Heart left ventricle (tissue), 16 donors: ENCODE results near the gene DUSP5. TPM values are rescaled to one million over a fixed set of nuclear protein-coding genes. Genes with fewer than 3 reads are reported as not detected.

Source experiments
- ATAC-seq, 4 donors: fragments of 200-7000 bp; cut with Tn5 transposase; one replicate each; pipeline ENCODE4 v1.9.1; 2020 to 2022; ENCODE audit warnings: moderate library complexity in 4 of 4, mild to moderate bottlenecking in 3 of 4, moderate number of reproducible peaks in 1 of 4
- DNase-seq, 5 donors: peaks; one replicate each; pipeline ENCODE4 v3.0.0-alpha.2; 2020
- H3K27ac ChIP-seq, 12 donors: fragments of 200-600 bp; sonication (generic) in 4 of 12; one replicate each; pipeline versions ENCODE4 v1.5.0 to v1.8.0; 2016 to 2022; ENCODE audit warnings: mild to moderate bottlenecking in 2 of 12
- H3K27me3 ChIP-seq, 9 donors: fragments of 200-600 bp; sonication (generic) in 2 of 9; one replicate each; pipeline versions ENCODE4 v1.5.1 to v1.8.0; 2016 to 2022; ENCODE audit warnings: mild to moderate bottlenecking in 3 of 9
- H3K36me3 ChIP-seq, 9 donors: fragments of 200-600 bp; sonication (generic) in 2 of 9; one replicate each; pipeline versions ENCODE4 v1.5.0 to v1.8.0; 2018 to 2022; ENCODE audit warnings: mild to moderate bottlenecking in 2 of 9
- H3K4me1 ChIP-seq, 12 donors: fragments of 200-600 bp; sonication (generic) in 4 of 12; one replicate each; pipeline versions ENCODE4 v1.5.0 to v1.8.0; 2016 to 2022; ENCODE audit warnings: mild to moderate bottlenecking in 3 of 12
- H3K4me3 ChIP-seq, 12 donors: fragments of 200-600 bp; sonication (generic) in 4 of 12; one replicate each; pipeline versions ENCODE4 v1.5.0 to v1.8.0; 2017 to 2022; ENCODE audit warnings: mild to moderate bottlenecking in 9 of 12, moderate library complexity in 4 of 12
- H3K9me3 ChIP-seq, 12 donors: fragments of 200-600 bp; sonication (generic) in 4 of 12; one replicate each; pipeline versions ENCODE4 v1.5.0 to v1.8.0; 2016 to 2022; ENCODE audit warnings: mild to moderate bottlenecking in 1 of 12
- POLR2A ChIP-seq, 2 donors: fragments of 450-650 bp; IDR thresholded peaks; one replicate each; pipeline ENCODE4 v1.6.1; 2017; ENCODE audit warnings: antibody characterized with exemption in 2 of 2, mild to moderate bottlenecking in 2 of 2, moderate library complexity in 2 of 2
- WGBS, 4 donors: extraction: QIAGEN DNeasy Blood & Tissue Kit in 2 of 4; methylation state at CpG; one replicate each; pipeline versions ENCODE4 v1.1.5 to v1.1.7; 2013 to 2018; 5-methylcytosine and 5-hydroxymethylcytosine counted together
- intact Hi-C, 10 donors: fragments of 100-400 bp; cut with DNase I; formaldehyde crosslinking; loops; one replicate each; pipeline versions ENCODE4 v1.11.1 to v1.14.2; 2022
- polyA plus RNA-seq, 2 donors: library from polyadenylated mRNA; stranded (reverse); fragments of 200-250 nt; gene quantifications; one replicate each; pipeline ENCODE4 v1.2.3, GENCODE V29; 2013
- total RNA-seq, 9 donors: library from RNA; depleted of rRNA in 2 of 9; stranded (reverse); fragments of >200 nt in 2 of 9; fragmentation: NEBNext Ultra II Directional in 3 of 9; extraction: Animal tissue kit (Norgen Biotek cat#: 25700) in 3 of 9; gene quantifications; one replicate each; pipeline versions ENCODE4 v1.1.0 to v1.2.4, GENCODE V29; 2016 to 2023
- TF ChIP-seq, protein P1 (sequence below), 12 donors: fragments of 200-600 bp; sonication (generic) in 4 of 12; IDR thresholded peaks; one replicate each; pipeline versions ENCODE4 v1.5.0 to v1.8.0; 2018 to 2022; ENCODE audit warnings: antibody characterized with exemption in 12 of 12, mild to moderate bottlenecking in 5 of 12
- donor health status: ischemic (EF 13 %, LVEDD 7.1; RV severe dilation, severe dysfunction).
- donor health status: healthy with polysubstance abuse.
- donor health status: DM: no; HTN: yes; CAD: no.
- donor health status: DM: no; HTN: no; CAD: no.
- donor health status: ischemic (EF 25% LVEDD 6.9; RV normal size, moderate dysfunction).
- donor health status: ischemic (EF 25% LVEDD 5.7; RV mildly dilated, moderate dysfunction).
- donor health status: healthy.
- donor health status: DM: yes; HTN: yes; CAD: no.
- donor health status: ischemic (EF 35%, LVEDD 5.7; RV mildly dilated, moderate dysfunction).
- donor health status: nonischemic (EF 11% LVEDD 7.7; RV severe dilation, severe dysfunction).
- donor health status: DM: yes; HTN: yes; CAD: no.
- donor health status: PGD.
- donor health status: ischemic (EF 29% LVEDD 5.4; RV normal size, mild dysfunction).
- donor health status: nonischemic (EF 23%, LVEDD 6.1; RV moderate dilation, normal function).

DUSP5 gene
- total and polyA plus RNA-seq, 11 donors, result 3.5 to 42.7 (median 16.1) TPM

DNA sequence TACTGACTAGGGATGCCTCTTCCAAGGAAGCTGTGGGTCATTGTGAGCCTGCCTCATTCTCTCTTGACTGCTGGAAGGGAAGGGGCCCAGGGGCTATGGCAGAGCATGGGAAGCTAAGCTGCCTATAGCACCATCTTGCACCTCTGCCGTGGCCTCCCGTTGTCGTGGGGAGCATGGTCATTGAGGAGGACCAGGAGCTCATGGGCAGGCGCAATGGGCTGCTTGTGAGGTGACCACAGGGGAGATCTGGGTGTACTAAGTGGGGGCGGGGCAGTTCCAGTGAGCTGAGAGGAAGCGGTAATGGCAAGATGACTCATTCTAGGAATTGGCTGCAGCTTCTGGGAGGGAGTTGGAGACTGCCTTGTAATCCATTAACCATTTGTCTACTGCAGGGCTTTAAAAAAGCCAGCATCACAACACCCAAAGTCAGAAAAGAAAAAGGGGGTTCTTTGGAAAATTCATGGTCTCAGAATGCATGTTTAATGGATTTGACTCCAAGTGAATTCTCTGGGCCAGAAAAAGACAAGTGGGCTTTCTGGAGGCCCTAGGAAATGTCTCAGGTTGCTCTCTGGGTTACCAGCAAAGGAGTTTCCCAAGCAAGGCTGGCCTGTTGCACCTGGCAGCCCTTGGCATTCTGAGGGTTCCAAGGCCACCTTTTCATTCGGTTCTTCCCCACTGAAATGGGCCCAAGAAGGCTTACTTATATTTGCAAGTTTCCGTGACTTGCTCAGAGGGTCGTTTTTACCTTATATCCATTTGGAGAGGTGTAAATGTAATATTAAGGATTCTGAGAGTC, 3.6 kb downstream of the DUSP5 start:
- Histone ChIP-seq H3K27ac (peak overlapping the region; percentile 70 to 98 (median 94)), H3K27me3 (no peaks in the 10 kb centered on the region), H3K4me3 (peak overlapping the region in 9 of 12 donors; percentile 28 to 97 (median 83)), H3K4me1 (peaks cover 25 to 88% (median 66%) of the 10 kb centered on the region in 12 donors), H3K9me3 (no peaks in the 10 kb centered on the region), H3K36me3 (peaks cover 0 to 19% (median 3%) of the 10 kb centered on the region in 9 donors)
- 18 to 25% (median 22%) methylated on average over 9 of the region's 9 CpGs for WGBS, 4 donors
- intact Hi-C loops, result loop anchor here in 4 of 10 donors (5.0 to 10.0 kb wide), 6 partner anchors 44 to 373 kb away; partner anchors contain the start of gene PDCD4 (in 1 of the 4)
- DNase-seq (peak; percentile 90 to 97 (median 93)), ATAC-seq (peak; percentile 63 to 70 (median 64))
- TF ChIP-seq POLR2A (IDR thresholded peaks at IDR 0.05), result peak in 1 of 2 donors; percentile 54
- TF ChIP-seq, protein P1, sequence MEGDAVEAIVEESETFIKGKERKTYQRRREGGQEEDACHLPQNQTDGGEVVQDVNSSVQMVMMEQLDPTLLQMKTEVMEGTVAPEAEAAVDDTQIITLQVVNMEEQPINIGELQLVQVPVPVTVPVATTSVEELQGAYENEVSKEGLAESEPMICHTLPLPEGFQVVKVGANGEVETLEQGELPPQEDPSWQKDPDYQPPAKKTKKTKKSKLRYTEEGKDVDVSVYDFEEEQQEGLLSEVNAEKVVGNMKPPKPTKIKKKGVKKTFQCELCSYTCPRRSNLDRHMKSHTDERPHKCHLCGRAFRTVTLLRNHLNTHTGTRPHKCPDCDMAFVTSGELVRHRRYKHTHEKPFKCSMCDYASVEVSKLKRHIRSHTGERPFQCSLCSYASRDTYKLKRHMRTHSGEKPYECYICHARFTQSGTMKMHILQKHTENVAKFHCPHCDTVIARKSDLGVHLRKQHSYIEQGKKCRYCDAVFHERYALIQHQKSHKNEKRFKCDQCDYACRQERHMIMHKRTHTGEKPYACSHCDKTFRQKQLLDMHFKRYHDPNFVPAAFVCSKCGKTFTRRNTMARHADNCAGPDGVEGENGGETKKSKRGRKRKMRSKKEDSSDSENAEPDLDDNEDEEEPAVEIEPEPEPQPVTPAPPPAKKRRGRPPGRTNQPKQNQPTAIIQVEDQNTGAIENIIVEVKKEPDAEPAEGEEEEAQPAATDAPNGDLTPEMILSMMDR (IDR thresholded peaks at IDR 0.05), result no peak

DNA sequence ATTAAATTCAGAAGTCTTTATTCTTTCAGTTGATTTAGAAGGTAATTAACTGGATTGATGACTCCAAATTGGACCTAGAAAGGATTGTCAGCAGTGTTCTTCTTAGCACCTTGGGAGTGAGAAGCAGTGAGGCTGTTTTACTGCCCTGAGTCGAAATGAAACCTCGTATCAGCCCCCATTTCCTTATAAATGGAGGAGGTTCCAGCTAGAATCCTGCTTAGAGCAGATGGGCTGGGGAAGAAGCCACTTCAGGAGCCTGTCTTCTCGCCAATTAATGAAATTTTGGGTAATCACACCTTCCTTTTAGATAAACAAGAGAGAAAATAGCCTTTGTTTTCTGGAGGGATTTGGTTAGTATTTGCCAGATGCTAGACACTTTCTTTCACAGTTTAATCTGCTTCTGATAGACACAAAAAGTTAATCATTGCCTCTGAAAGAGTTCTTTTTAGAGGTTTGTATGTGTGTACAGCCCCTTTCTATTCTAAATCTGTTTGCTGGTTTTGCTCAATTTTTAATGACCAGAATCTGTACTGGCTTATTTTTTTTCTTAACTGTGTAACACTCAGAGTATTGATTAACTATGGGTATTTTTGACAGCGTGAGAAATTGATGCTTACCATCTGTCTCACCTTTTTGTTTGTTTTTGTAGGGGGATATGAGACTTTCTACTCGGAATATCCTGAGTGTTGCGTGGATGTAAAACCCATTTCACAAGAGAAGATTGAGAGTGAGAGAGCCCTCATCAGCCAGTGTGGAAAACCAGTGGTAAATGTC, 4.6 kb downstream of the DUSP5 start:
- ATAC-seq (no peak), DNase-seq (no peak)
- intact Hi-C loops, result loop anchor here in 4 of 10 donors (5.0 to 10.0 kb wide), 6 partner anchors 45 to 373 kb away; partner anchors contain the start of gene PDCD4 (in 1 of the 4)
- TF ChIP-seq, protein P1 (IDR thresholded peaks at IDR 0.05), result no peak
- TF ChIP-seq POLR2A (IDR thresholded peaks at IDR 0.05), result no peak
- no peaks in the 10 kb centered on the region for H3K27me3 ChIP-seq
- no peaks in the 10 kb centered on the region for H3K9me3 ChIP-seq
- H3K27ac ChIP-seq, result peak overlapping the region in 11 of 12 donors; percentile 72 to 98 (median 95)
- 33 to 44% (median 40%) methylated on average over 6 of the region's 6 CpGs for WGBS, 4 donors
- H3K36me3 ChIP-seq, result peaks cover 0 to 28% (median 8%) of the 10 kb centered on the region in 9 donors
- H3K4me1 ChIP-seq, result peaks cover 25 to 89% (median 69%) of the 10 kb centered on the region in 12 donors
- peak overlapping the region in 3 of 12 donors; percentile 94 to 97 (median 95) for H3K4me3 ChIP-seq

DNA sequence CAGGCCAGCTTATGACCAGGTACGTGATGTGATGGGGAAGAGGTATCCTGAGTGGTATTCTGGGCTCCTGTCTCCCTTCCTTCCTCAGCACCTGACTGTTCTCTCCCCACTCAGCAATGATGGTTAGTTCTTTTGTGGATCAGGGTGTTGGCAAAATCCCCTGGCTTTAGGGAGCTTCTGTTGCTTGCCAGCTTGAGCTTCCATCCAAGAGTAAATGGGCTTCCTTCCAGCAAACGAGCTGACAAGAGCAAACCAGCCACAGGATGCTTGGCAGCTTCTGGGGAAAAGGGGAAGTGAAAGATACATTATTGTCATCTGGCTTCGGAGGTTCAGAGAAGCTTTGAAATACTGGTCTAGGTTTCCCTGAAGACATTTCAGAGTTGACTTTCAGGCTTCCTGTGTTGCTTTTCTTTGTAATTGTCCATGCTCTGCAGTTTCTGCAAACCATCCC, 5.2 kb downstream of the DUSP5 start:
- no peaks in the 10 kb centered on the region for H3K27me3 ChIP-seq
- peak overlapping the region; percentile 5 to 98 (median 94) for H3K27ac ChIP-seq
- no peak for TF ChIP-seq POLR2A (IDR thresholded peaks at IDR 0.05)
- TF ChIP-seq, protein P1 (IDR thresholded peaks at IDR 0.05), result no peak
- peaks cover 25 to 95% (median 75%) of the 10 kb centered on the region in 12 donors for H3K4me1 ChIP-seq
- WGBS, 4 donors, result 5 to 11% (median 9%) methylated on average over 3 of the region's 3 CpGs
- H3K9me3 ChIP-seq, result no peaks in the 10 kb centered on the region
- H3K36me3 ChIP-seq, result peaks cover 0 to 34% (median 15%) of the 10 kb centered on the region in 9 donors
- DNase-seq (peak in 4 of 5 donors; percentile 70 to 83 (median 78)), ATAC-seq (peak; percentile 9 to 36 (median 24))
- intact Hi-C loops, result loop anchor here in 4 of 10 donors (5.0 to 10.0 kb wide), 6 partner anchors 44 to 372 kb away; partner anchors contain the start of gene PDCD4 (in 1 of the 4)
- H3K4me3 ChIP-seq, result peak overlapping the region in 4 of 12 donors; percentile 1 to 95 (median 52)
